HG03095 (cell line): ENCODE results near the gene C3orf70.

Experiments
- ATAC-seq: cut with Tn5 transposase; IDR thresholded peaks from one replicate; pipeline ENCODE4 v1.9.1; 2021; ENCODE audit warnings: moderate library complexity; ENCODE audit not compliant: unreplicated experiment

The C3orf70 gene

GRCh38 chr3:185152410-185153170 lies at the start of gene C3orf70:
TSS of gene C3orf70 (minus strand) at chr3:185153060. CDS start at chr3:185152823, 237 bp downstream.
- no peak for ATAC-seq

GRCh38 chr3:185200639-185201038 lies 47.8 kb upstream of the C3orf70 start:
- ATAC-seq, result no peak

GRCh38 chr3:185199671-185200070 lies 46.8 kb upstream of the C3orf70 start:
- ATAC-seq, result no peak

- no peak for ATAC-seq
Observed at GRCh38 chr3:185199206-185199605, 46.3 kb upstream of the C3orf70 start.

GRCh38 chr3:185197068-185197467 lies 44.2 kb upstream of the C3orf70 start:
- ATAC-seq, result no peak

GRCh38 chr3:185195652-185196051 lies 42.8 kb upstream of the C3orf70 start:
- ATAC-seq, result no peak

GRCh38 chr3:185188816-185189215 lies 36.0 kb upstream of the C3orf70 start:
- ATAC-seq, result no peak

- ATAC-seq, result no peak
Observed at GRCh38 chr3:185187391-185187790, 34.5 kb upstream of the C3orf70 start.

GRCh38 chr3:185176750-185177359 lies 24.0 kb upstream of the C3orf70 start:
- no peak for ATAC-seq

GRCh38 chr3:185175370-185175987 lies 22.6 kb upstream of the C3orf70 start:
- ATAC-seq, result peak; percentile 75

GRCh38 chr3:185172086-185173049 lies 19.5 kb upstream of the C3orf70 start:
- no peak for ATAC-seq

- no peak for ATAC-seq
Observed at GRCh38 chr3:185164428-185165217, 11.8 kb upstream of the C3orf70 start.

- no peak for ATAC-seq
Observed at GRCh38 chr3:185162634-185163033, 9.8 kb upstream of the C3orf70 start.

GRCh38 chr3:185161761-185162160 lies 8.9 kb upstream of the C3orf70 start:
- ATAC-seq, result no peak

- ATAC-seq, result no peak
Observed at GRCh38 chr3:185157347-185157746, 4.5 kb upstream of the C3orf70 start.

- no peak for ATAC-seq
Observed at GRCh38 chr3:185155678-185156077, 2.8 kb upstream of the C3orf70 start.

GRCh38 chr3:185153861-185154629 lies 1.2 kb upstream of the C3orf70 start:
- ATAC-seq, result no peak

- no peak for ATAC-seq
Observed at GRCh38 chr3:185153171-185153771, 411 bp upstream of the C3orf70 start.

- no peak for ATAC-seq
Observed at GRCh38 chr3:185151964-185152409, 873 bp downstream of the C3orf70 start.
